B cell (primary cell): ENCODE data around the gene PDZD7. TPM values are rescaled to one million over a fixed set of nuclear protein-coding genes. Genes with fewer than 3 reads are reported as not detected.

ENCODE experiments used
- ATAC-seq: fragments of 200-7000 bp; cut with Tn5 transposase; one replicate; pipeline ENCODE4 v1.10.0; 2021; ENCODE audit warnings: low read depth, mild to moderate bottlenecking, moderate number of reproducible peaks, moderate library complexity
- CTCF ChIA-PET: fragments of 350-600 bp; sonication (Branson Sonifier 250); formaldehyde crosslinking; loops from one replicate; lab custom pipeline; 2021; ENCODE audit warnings: antibody characterized with exemption, inconsistent platforms; lab: Charles Lee
- POLR2A ChIA-PET: fragments of 350-600 bp; sonication (Branson Sonifier 250); formaldehyde crosslinking; loops from one replicate; lab custom pipeline; 2021; ENCODE audit warnings: antibody characterized with exemption; lab: Charles Lee
- DNase-seq: peaks from one replicate; pipeline ENCODE4 v3.0.0; 2013
- H2AFZ ChIP-seq: 2 replicates; pipeline ENCODE4 v1.6.1; 2012; ENCODE audit warnings: mild to moderate bottlenecking, low read depth, low read length; ENCODE audit not compliant: insufficient read depth, poor library complexity, severe bottlenecking
- H3K27ac ChIP-seq, 2 donors: 1 replicate in 1 of 2; 2 replicates in 1 of 2; pipeline ENCODE4 v1.5.1; 2012 to 2013; ENCODE audit warnings: low read length in 2 of 2, mild to moderate bottlenecking in 2 of 2, moderate library complexity in 1 of 2
- H3K27me3 ChIP-seq, 4 experiments: fragments of 200-600 bp in 1 of 4; sonication (generic) in 1 of 4; replicated peaks in 1 of 4; 1 replicate in 2 of 4; 2 replicates in 2 of 4; pipeline versions ENCODE4 v1.6.1 to v1.7.0; 2013 to 2016; ENCODE audit warnings: low read length in 3 of 4, mild to moderate bottlenecking in 2 of 4, mixed read lengths in 1 of 4, moderate library complexity in 1 of 4; ENCODE audit not compliant: insufficient read depth in 4 of 4, control insufficient read depth in 3 of 4; ENCODE audit errors: control extremely low read depth in 1 of 4
- H3K36me3 ChIP-seq, 2 experiments: replicated peaks in 1 of 2; 1 replicate in 1 of 2; 2 replicates in 1 of 2; pipeline versions ENCODE4 v1.6.1 to v1.7.1; 2013; ENCODE audit warnings: low read length in 1 of 2; ENCODE audit not compliant: insufficient read depth in 2 of 2, control insufficient read depth in 1 of 2; ENCODE audit errors: control extremely low read depth in 1 of 2, extremely low read depth in 1 of 2
- H3K4me1 ChIP-seq, 2 donors: fragments of 200-600 bp in 1 of 2; sonication (generic) in 1 of 2; 1 replicate in 1 of 2; 2 replicates in 1 of 2; pipeline versions ENCODE4 v1.5.1 to v1.6.1; 2013 to 2017; ENCODE audit warnings: low read length in 2 of 2; ENCODE audit not compliant: control insufficient read depth in 2 of 2, insufficient read depth in 2 of 2
- H3K4me2 ChIP-seq: replicated peaks from 2 replicates; pipeline ENCODE3; 2012; ENCODE audit warnings: mild to moderate bottlenecking, low read depth, low read length; ENCODE audit not compliant: poor library complexity, severe bottlenecking
- H3K4me3 ChIP-seq, 5 experiments: fragments of 200-600 bp in 1 of 5; sonication (generic) in 1 of 5; 1 replicate in 3 of 5; 2 replicates in 2 of 5; pipeline versions ENCODE4 v1.5.1 to v1.7.0; 2011 to 2016; ENCODE audit warnings: low read length in 4 of 5, mild to moderate bottlenecking in 4 of 5, low read depth in 2 of 5, control low read depth in 1 of 5, moderate library complexity in 1 of 5; ENCODE audit not compliant: insufficient read depth in 1 of 5; ENCODE audit errors: control extremely low read depth in 1 of 5, extremely low read depth in 1 of 5
- H3K79me2 ChIP-seq: fragments of 200-600 bp; sonication (generic); one replicate; pipeline ENCODE4 v1.6.0; 2016; ENCODE audit warnings: low read length; ENCODE audit not compliant: control insufficient read depth, insufficient read depth
- H3K9ac ChIP-seq: fragments of 200-600 bp; sonication (generic); 2 replicates; pipeline ENCODE4 v1.6.1; 2017; ENCODE audit warnings: mild to moderate bottlenecking, low read length, moderate library complexity
- H3K9me3 ChIP-seq, 3 donors: one replicate each; pipeline versions ENCODE4 v1.6.1 to v1.7.1; 2013; ENCODE audit warnings: low read length in 2 of 3; ENCODE audit not compliant: control insufficient read depth in 2 of 3, insufficient read depth in 1 of 3; ENCODE audit errors: control extremely low read depth in 1 of 3
- H4K20me1 ChIP-seq: 2 replicates; pipeline ENCODE4 v1.6.0; 2012; ENCODE audit warnings: mild to moderate bottlenecking, low read length; ENCODE audit not compliant: insufficient read depth, control insufficient read depth, poor library complexity, severe bottlenecking
- H3K27ac Mint-ChIP-seq: one replicate; pipeline ENCODE4 v1.8.0; 2021; ENCODE audit warnings: mixed read lengths
- H3K27me3 Mint-ChIP-seq: one replicate; pipeline ENCODE4 v1.8.0; 2021; ENCODE audit warnings: mixed read lengths
- H3K4me1 Mint-ChIP-seq: one replicate; pipeline ENCODE4 v1.8.0; 2021; ENCODE audit warnings: mixed read lengths
- H3K4me3 Mint-ChIP-seq: one replicate; pipeline ENCODE4 v1.8.0; 2021; ENCODE audit warnings: mixed read lengths
- H3K9me3 Mint-ChIP-seq: one replicate; pipeline ENCODE4 v1.8.0; 2022; ENCODE audit warnings: mixed read lengths; ENCODE audit not compliant: insufficient read depth
- EZH2 ChIP-seq: IDR thresholded peaks from 2 replicates; pipeline ENCODE4 v1.6.1; 2012; ENCODE audit warnings: borderline replicate concordance, low read depth, mild to moderate bottlenecking, moderate library complexity, low read length; ENCODE audit not compliant: insufficient read depth, poor library complexity, severe bottlenecking
- WGBS: methylation state at CpG from one replicate; pipeline ENCODE4 v1.1.5; 2013; ENCODE audit warnings: missing lambda C conversion rate; ENCODE audit not compliant: insufficient coverage; 5-methylcytosine and 5-hydroxymethylcytosine counted together
- intact Hi-C: fragments of 100-400 bp; cut with micrococcal nuclease; formaldehyde crosslinking; loops from one replicate; pipeline ENCODE4 v1.10.0; 2022
- polyA plus RNA-seq: library from polyadenylated mRNA; depleted of rRNA; stranded (reverse); fragments of >200 nt; gene quantifications from 2 replicates; pipeline ENCODE4 v1.2.3, GENCODE V29; 2012
- total RNA-seq, 2 donors: library from RNA; stranded (reverse); fragments of 120-200 nt in 1 of 2; gene quantifications; 1 replicate in 1 of 2; 2 replicates in 1 of 2; pipeline versions ENCODE4 v1.2.3 to v1.2.4, GENCODE V29; 2013 to 2022
- TF ChIP-seq, protein P1 (sequence below): fragments of 200-600 bp; IDR thresholded peaks from one replicate; pipeline ENCODE4 v1.8.0; 2022; ENCODE audit warnings: antibody characterized with exemption, mild to moderate bottlenecking

PDZD7 gene
- total and polyA plus RNA-seq, 2 donors (not counting 1 experiment from before 2014, with no cell fraction given): 0.64 to 0.69 TPM

DNA sequence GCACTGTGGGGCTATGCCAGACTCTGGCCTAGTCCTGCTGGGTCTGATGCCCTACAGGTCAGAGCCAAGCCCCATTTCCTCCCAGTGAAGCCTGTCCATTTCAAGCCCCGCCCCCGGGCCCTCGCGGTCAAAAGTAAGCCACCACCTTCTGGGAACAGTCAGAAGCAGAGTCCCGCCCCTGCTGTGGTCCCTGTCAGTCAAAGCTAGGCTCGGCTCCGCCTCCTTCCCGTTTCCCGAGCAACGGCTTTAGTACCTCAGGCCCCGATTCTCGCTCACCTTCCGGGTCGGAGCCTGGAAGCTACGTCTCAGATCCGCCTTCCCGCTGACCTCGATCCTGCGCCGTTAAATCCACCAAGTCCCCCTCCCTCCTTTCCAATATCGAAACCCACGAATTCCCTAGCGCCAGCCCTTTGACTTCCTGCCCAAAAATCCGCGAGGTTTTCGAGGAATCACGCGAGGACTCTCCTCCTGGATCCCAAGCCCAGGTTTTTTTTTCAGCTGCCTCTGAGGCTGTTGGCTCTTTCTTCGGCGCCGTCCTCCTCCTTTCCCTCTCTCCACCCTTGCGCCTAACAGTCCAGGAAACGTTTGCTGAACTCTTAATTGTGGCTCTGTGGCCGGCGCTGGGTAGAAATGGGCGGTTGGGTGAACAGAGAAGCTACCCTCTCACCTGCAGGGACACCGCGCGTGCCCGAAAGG, 11.9 kb upstream of the PDZD7 start:
- peak overlapping the region; percentile 69 for H3K9ac ChIP-seq
- H4K20me1 ChIP-seq: no peaks in the 10 kb centered on the region
- 6% methylated on average over 34 of the region's 40 CpGs for WGBS
- H3K4me3 ChIP-seq: peak overlapping the region; percentile 50 to 76 (median 68)
- DNase-seq: peak; percentile 88
- ChIA-PET CTCF (interaction anchor here (1.0 to 7.8 kb wide), 13 partner anchors 8 to 98 kb away, joined by 3 to 306 read pairs (median 9); partner anchors contain the start of genes KAZALD1, PDZD7 and SFXN3), POLR2A (interaction anchor here (0.5 to 2.1 kb wide), 8 partner anchors 9 to 1674 kb away, joined by 3 to 20 read pairs (median 5); partner anchors contain the start of genes KAZALD1, PDZD7 and SFXN3)
- H3K79me2 ChIP-seq: no peaks in the 10 kb centered on the region
- H3K27me3 ChIP-seq: peaks cover 0 to 22% (median 6%) of the 10 kb centered on the region in 4 experiments
- Mint-ChIP-seq H3K27ac (peak overlapping the region; percentile 90), H3K4me1 (peaks cover 17% of the 10 kb centered on the region), H3K4me3 (peak overlapping the region; percentile 100), H3K9me3 (no peaks in the 10 kb centered on the region), H3K27me3 (peaks cover 19% of the 10 kb centered on the region)
- H2AFZ ChIP-seq: peak overlapping the region; percentile 92
- H3K27ac ChIP-seq: peak overlapping the region in 1 of 2 donors; percentile 76
- no peak for TF ChIP-seq EZH2
- TF ChIP-seq, protein P1, sequence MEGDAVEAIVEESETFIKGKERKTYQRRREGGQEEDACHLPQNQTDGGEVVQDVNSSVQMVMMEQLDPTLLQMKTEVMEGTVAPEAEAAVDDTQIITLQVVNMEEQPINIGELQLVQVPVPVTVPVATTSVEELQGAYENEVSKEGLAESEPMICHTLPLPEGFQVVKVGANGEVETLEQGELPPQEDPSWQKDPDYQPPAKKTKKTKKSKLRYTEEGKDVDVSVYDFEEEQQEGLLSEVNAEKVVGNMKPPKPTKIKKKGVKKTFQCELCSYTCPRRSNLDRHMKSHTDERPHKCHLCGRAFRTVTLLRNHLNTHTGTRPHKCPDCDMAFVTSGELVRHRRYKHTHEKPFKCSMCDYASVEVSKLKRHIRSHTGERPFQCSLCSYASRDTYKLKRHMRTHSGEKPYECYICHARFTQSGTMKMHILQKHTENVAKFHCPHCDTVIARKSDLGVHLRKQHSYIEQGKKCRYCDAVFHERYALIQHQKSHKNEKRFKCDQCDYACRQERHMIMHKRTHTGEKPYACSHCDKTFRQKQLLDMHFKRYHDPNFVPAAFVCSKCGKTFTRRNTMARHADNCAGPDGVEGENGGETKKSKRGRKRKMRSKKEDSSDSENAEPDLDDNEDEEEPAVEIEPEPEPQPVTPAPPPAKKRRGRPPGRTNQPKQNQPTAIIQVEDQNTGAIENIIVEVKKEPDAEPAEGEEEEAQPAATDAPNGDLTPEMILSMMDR: no peak
- peaks cover 6 to 15% of the 10 kb centered on the region in 2 donors for H3K4me1 ChIP-seq
- peak overlapping the region; percentile 78 for H3K4me2 ChIP-seq
- H3K36me3 ChIP-seq: peaks cover 0 to 3% of the 10 kb centered on the region in 2 experiments
- intact Hi-C loops: loop anchor here (1.0 to 5.0 kb wide), 3 partner anchors 7 to 309 kb away; partner anchors contain the start of gene BTRC
- peaks cover 0 to 4% (median 0%) of the 10 kb centered on the region in 3 donors for H3K9me3 ChIP-seq
- peak; percentile 90 for ATAC-seq
